ENCODE measurements around the gene TBC1D24. TPM values are rescaled to one million over a fixed set of nuclear protein-coding genes. Genes with fewer than 3 reads are reported as not detected.

Gene TBC1D24
- total and polyA plus RNA-seq, 9 of the 15 experiments (the other 6 are each of a cell fraction or from before 2014, with no cell fraction given), result 1.7 to 22.6 (median 7.2) TPM

DNA sequence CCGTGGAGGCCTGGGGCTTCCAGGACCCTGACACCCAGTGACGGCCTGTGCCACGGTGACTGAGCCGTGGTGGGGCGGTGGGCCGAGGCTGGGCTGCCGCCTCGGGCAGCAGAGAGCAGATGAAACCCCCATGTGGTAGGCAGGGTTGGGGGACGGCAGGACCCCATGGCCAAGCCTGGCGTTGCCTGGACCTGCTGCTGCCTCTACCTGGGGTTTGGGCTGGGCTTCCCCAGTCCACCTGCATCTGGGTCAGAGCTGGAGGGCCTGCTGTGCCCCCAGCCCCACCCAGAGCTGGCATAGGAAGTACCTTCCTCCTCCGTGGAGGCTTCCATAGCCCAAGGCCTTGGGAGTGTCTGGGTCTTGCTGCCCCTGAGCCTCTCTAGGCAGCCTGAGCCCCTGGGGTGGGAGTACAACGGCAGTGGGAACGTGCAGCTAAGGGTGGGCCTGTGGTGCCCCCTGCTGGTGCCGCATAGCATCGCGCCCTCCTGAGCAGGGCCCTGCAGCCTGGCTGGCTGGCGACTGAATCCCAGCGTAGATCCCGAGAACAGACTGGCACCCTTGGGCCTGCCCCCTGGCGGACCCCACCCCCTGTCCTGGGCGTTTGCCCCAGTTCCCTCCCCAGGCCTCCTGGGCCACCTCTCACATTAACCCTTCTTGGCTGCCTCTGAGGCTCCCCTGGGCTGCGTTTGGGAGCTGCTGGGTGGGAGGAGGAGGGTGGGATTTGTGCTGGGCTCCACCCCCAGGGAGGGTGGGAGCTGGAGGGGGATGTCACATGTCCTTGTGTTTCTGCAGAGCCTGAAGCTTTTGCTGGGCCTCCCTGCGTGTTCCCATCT lies 26.2 kb downstream of the TBC1D24 start (continued):
- TF ChIP-seq SAFB2 (IDR thresholded peaks at IDR 0.05; ENCODE audit: borderline replicate concordance, low read depth, low read length, severe bottlenecking), result no peak
- TF ChIP-seq CSDE1 (IDR thresholded peaks at IDR 0.05), result no peak
- no peak for TF ChIP-seq CEBPZ (IDR thresholded peaks at IDR 0.05; ENCODE audit: borderline replicate concordance, low read depth, low read length)
- TF ChIP-seq TAL1 (IDR thresholded peaks at IDR 0.05), result no peak
- peak; percentile 41; the same call in 1 of the 2 replicates for TF ChIP-seq USF1 (CRISPR knock-in tag; IDR thresholded peaks at IDR 0.05)
- no peak for TF ChIP-seq ZFP30 (CRISPR knock-in tag; IDR thresholded peaks at IDR 0.05; ENCODE audit: borderline replicate concordance)
- TF ChIP-seq NBN (IDR thresholded peaks at IDR 0.05; ENCODE audit: low read depth), result no peak
- TF ChIP-seq MIER1 (IDR thresholded peaks at IDR 0.05; ENCODE audit: low read depth), result no peak
- no peak for TF ChIP-seq HSF4 (CRISPR knock-in tag; IDR thresholded peaks at IDR 0.05; ENCODE audit: borderline replicate concordance)
- TF ChIP-seq RAD51 (IDR thresholded peaks at IDR 0.05; ENCODE audit: borderline replicate concordance, low read depth), result peak; percentile 43; the same call in 1 of the 2 replicates
- no peak for TF ChIP-seq PPARD (CRISPR knock-in tag; IDR thresholded peaks at IDR 0.05)
- no peak for TF ChIP-seq BCLAF1 (IDR thresholded peaks at IDR 0.05; ENCODE audit: borderline replicate concordance in 1 of 2, control insufficient read depth in 1 of 2, low read depth in 2 of 2, low read length in 1 of 2)
- TF ChIP-seq RUNX1 (IDR thresholded peaks at IDR 0.05; ENCODE audit: low read depth), result no peak
- TF ChIP-seq ZNF3 (CRISPR knock-in tag; IDR thresholded peaks at IDR 0.05), result no peak
- no peak for TF ChIP-seq ZNF639 (CRISPR knock-in tag; conservative IDR thresholded peaks at IDR 0.05 in 1 of 2, IDR thresholded peaks at IDR 0.05 in 1 of 2)
- no peak for TF ChIP-seq MTA2 (IDR thresholded peaks at IDR 0.05; ENCODE audit: low read depth)
- no peak for TF ChIP-seq NEUROD1 (IDR thresholded peaks at IDR 0.05; ENCODE audit: borderline replicate concordance, low read depth, low read length, partially characterized antibody)
- no peak for TF ChIP-seq PML (IDR thresholded peaks at IDR 0.05; ENCODE audit: low read length)
